ENCODE measurements around the gene TPSD1. TPM values are rescaled to one million over a fixed set of nuclear protein-coding genes. Genes with fewer than 3 reads are reported as not detected.

The TPSD1 gene
- polyA plus RNA-seq, 1 of the 3 experiments (the other 2 are of a cell fraction), result not detected

GRCh38 chr16:1258906-1259759, 3.3 kb downstream of the TPSD1 start (continued):
- no peak for TF ChIP-seq POLR2AphosphoS5 (IDR thresholded peaks at IDR 0.05; ENCODE audit: low read depth, low read length)
- TF ChIP-seq RXRA (IDR thresholded peaks at IDR 0.05; ENCODE audit: borderline replicate concordance, low read depth), result no peak
- no peak for TF ChIP-seq FOXM1 (IDR thresholded peaks at IDR 0.05; ENCODE audit: low read depth)

GRCh38 chr16:1259760-1260068, 3.8 kb downstream of the TPSD1 start:
- H3K9me3 ChIP-seq, result no peaks in the 10 kb centered on the region
- no peak overlapping the region for H3K4me3 ChIP-seq (ENCODE audit: low read depth in 2 of 2, low read length in 1 of 2)
- H3K9me2 ChIP-seq, result no peaks in the 10 kb centered on the region
- no peak overlapping the region for H3K4me2 ChIP-seq
- TF ChIP-seq NRF1 (IDR thresholded peaks at IDR 0.05; ENCODE audit: low read depth, low read length), result no peak
- no peak for TF ChIP-seq FOXJ3 (CRISPR knock-in tag; IDR thresholded peaks at IDR 0.05)
- TF ChIP-seq SMC3 (IDR thresholded peaks at IDR 0.05; ENCODE audit: low read depth, low read length), result no peak
- no peak for TF ChIP-seq JUND (IDR thresholded peaks at IDR 0.05)
- no peak for TF ChIP-seq NFIC (IDR thresholded peaks at IDR 0.05; ENCODE audit: borderline replicate concordance)
- no peak for TF ChIP-seq GABPA (IDR thresholded peaks at IDR 0.05; ENCODE audit: low read depth)
- TF ChIP-seq MXI1 (IDR thresholded peaks at IDR 0.05; ENCODE audit: low read depth, low read length), result no peak
- TF ChIP-seq, protein P1, sequence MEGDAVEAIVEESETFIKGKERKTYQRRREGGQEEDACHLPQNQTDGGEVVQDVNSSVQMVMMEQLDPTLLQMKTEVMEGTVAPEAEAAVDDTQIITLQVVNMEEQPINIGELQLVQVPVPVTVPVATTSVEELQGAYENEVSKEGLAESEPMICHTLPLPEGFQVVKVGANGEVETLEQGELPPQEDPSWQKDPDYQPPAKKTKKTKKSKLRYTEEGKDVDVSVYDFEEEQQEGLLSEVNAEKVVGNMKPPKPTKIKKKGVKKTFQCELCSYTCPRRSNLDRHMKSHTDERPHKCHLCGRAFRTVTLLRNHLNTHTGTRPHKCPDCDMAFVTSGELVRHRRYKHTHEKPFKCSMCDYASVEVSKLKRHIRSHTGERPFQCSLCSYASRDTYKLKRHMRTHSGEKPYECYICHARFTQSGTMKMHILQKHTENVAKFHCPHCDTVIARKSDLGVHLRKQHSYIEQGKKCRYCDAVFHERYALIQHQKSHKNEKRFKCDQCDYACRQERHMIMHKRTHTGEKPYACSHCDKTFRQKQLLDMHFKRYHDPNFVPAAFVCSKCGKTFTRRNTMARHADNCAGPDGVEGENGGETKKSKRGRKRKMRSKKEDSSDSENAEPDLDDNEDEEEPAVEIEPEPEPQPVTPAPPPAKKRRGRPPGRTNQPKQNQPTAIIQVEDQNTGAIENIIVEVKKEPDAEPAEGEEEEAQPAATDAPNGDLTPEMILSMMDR (IDR thresholded peaks at IDR 0.05), result no peak
- TF ChIP-seq RFX5 (IDR thresholded peaks at IDR 0.05; ENCODE audit: low read length), result no peak
- TF ChIP-seq PBX3 (IDR thresholded peaks at IDR 0.05), result no peak
- TF ChIP-seq TEAD4 (IDR thresholded peaks at IDR 0.05; ENCODE audit: borderline replicate concordance, insufficient read depth), result no peak
- TF ChIP-seq, protein P2, sequence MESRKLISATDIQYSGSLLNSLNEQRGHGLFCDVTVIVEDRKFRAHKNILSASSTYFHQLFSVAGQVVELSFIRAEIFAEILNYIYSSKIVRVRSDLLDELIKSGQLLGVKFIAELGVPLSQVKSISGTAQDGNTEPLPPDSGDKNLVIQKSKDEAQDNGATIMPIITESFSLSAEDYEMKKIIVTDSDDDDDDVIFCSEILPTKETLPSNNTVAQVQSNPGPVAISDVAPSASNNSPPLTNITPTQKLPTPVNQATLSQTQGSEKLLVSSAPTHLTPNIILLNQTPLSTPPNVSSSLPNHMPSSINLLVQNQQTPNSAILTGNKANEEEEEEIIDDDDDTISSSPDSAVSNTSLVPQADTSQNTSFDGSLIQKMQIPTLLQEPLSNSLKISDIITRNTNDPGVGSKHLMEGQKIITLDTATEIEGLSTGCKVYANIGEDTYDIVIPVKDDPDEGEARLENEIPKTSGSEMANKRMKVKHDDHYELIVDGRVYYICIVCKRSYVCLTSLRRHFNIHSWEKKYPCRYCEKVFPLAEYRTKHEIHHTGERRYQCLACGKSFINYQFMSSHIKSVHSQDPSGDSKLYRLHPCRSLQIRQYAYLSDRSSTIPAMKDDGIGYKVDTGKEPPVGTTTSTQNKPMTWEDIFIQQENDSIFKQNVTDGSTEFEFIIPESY (IDR thresholded peaks at IDR 0.05; ENCODE audit: borderline replicate concordance, low read depth), result no peak
- no peak for TF ChIP-seq FOSL2 (IDR thresholded peaks at IDR 0.05; ENCODE audit: borderline replicate concordance, low read depth)
- no peak for TF ChIP-seq RAD21 (IDR thresholded peaks at IDR 0.05; ENCODE audit: low read length)
- TF ChIP-seq SIN3A (IDR thresholded peaks at IDR 0.05; ENCODE audit: borderline replicate concordance, low read depth, low read length), result no peak
- TF ChIP-seq, protein P3, sequence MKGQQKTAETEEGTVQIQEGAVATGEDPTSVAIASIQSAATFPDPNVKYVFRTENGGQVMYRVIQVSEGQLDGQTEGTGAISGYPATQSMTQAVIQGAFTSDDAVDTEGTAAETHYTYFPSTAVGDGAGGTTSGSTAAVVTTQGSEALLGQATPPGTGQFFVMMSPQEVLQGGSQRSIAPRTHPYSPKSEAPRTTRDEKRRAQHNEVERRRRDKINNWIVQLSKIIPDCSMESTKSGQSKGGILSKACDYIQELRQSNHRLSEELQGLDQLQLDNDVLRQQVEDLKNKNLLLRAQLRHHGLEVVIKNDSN (IDR thresholded peaks at IDR 0.05; ENCODE audit: borderline replicate concordance, low read depth), result no peak
- TF ChIP-seq, protein P4, sequence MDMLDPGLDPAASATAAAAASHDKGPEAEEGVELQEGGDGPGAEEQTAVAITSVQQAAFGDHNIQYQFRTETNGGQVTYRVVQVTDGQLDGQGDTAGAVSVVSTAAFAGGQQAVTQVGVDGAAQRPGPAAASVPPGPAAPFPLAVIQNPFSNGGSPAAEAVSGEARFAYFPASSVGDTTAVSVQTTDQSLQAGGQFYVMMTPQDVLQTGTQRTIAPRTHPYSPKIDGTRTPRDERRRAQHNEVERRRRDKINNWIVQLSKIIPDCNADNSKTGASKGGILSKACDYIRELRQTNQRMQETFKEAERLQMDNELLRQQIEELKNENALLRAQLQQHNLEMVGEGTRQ (IDR thresholded peaks at IDR 0.05; ENCODE audit: borderline replicate concordance, low read depth, low read length), result no peak
- TF ChIP-seq FOXM1 (IDR thresholded peaks at IDR 0.05; ENCODE audit: low read depth), result no peak
- H3K27ac ChIP-seq (ENCODE audit: low read depth in 2 of 2, low read length in 1 of 2), result no peak overlapping the region
- H3K27me3 ChIP-seq (ENCODE audit: insufficient read depth), result peaks cover 57% of the 10 kb centered on the region
- no peaks in the 10 kb centered on the region for H4K20me1 ChIP-seq (ENCODE audit: insufficient read depth)
- no peak for DNase-seq
- no peak overlapping the region for H3K9ac ChIP-seq
- peaks cover 0 to 2% of the 10 kb centered on the region in 2 experiments; a peak in 1 of 4 replicates for H3K4me1 ChIP-seq (ENCODE audit: control insufficient read depth in 1 of 2, insufficient read depth in 2 of 2, low read depth in 1 of 2, low read length in 1 of 2)
- peaks cover 5% of the 10 kb centered on the region for H3F3A ChIP-seq (replicated peaks; ENCODE audit: insufficient read depth)
- no peaks in the 10 kb centered on the region for H3K79me2 ChIP-seq (ENCODE audit: insufficient read depth)
- 17% methylated on average over 2 of the region's 11 CpGs for WGBS (ENCODE audit: low lambda C conversion rate)
- POLR2A ChIA-PET, result no interaction called here
- CTCF ChIA-PET, result interaction anchor here (1.0 to 1.1 kb wide), 2 partner anchors 21 to 87 kb away, joined by 3 read pairs; no protein-coding TSS in a partner anchor
- no peak overlapping the region for H2AFZ ChIP-seq (ENCODE audit: low read depth)
- no peaks in the 10 kb centered on the region for H3K36me3 ChIP-seq (replicated peaks in 1 of 2; ENCODE audit: control insufficient read depth in 1 of 2, insufficient read depth in 2 of 2, low read length in 1 of 2)
